WTC11 (cell line): ENCODE data around the gene SLC15A5. TPM values are rescaled to one million over a fixed set of nuclear protein-coding genes. Genes with fewer than 3 reads are reported as not detected.

Experiments used
- ATAC-seq: fragments of 200-7000 bp; cut with Tn5 transposase; 2 replicates; pipeline ENCODE4 v1.10.0; 2021; ENCODE audit warnings: mild to moderate bottlenecking, moderate library complexity
- CTCF ChIA-PET: fragments of 300-600 bp; sonication (Branson Sonifier 250); formaldehyde crosslinking; loops from one replicate; lab custom pipeline; 2021; ENCODE audit warnings: antibody characterized with exemption; lab: Charles Lee
- POLR2A ChIA-PET: fragments of 350-600 bp; sonication (Branson Sonifier 250); formaldehyde crosslinking; loops from one replicate; lab custom pipeline; 2021; ENCODE audit warnings: antibody characterized with exemption; lab: Charles Lee
- DNase-seq: peaks from one replicate; pipeline ENCODE4 v3.0.0; 2021; ENCODE audit warnings: low spot score
- H3K27ac Mint-ChIP-seq: 2 replicates; pipeline ENCODE4 v1.8.0; 2021; ENCODE audit warnings: mixed read lengths
- H3K27me3 Mint-ChIP-seq: 2 replicates; pipeline ENCODE4 v1.8.0; 2021; ENCODE audit warnings: low read depth, mild to moderate bottlenecking, moderate library complexity, mixed read lengths
- H3K36me3 Mint-ChIP-seq: 2 replicates; pipeline ENCODE4 v1.8.0; 2021; ENCODE audit warnings: mixed read lengths
- H3K4me1 Mint-ChIP-seq: 2 replicates; pipeline ENCODE4 v1.8.0; 2022; ENCODE audit warnings: mixed read lengths
- H3K4me3 Mint-ChIP-seq: 2 replicates; pipeline ENCODE4 v1.8.0; 2021; ENCODE audit warnings: mild to moderate bottlenecking, moderate library complexity, mixed read lengths
- H3K9me3 Mint-ChIP-seq: 2 replicates; pipeline ENCODE4 v1.8.0; 2021; ENCODE audit warnings: mixed read lengths
- CREB1 ChIP-seq: sonication (generic); formaldehyde crosslinking; IDR thresholded peaks from 2 replicates; pipeline ENCODE4 v1.8.0; 2023; ENCODE audit warnings: mild to moderate bottlenecking, missing genetic modification reagents
- ETV6 ChIP-seq: sonication (generic); formaldehyde crosslinking; IDR thresholded peaks from 2 replicates; pipeline ENCODE4 v1.8.1; 2022; ENCODE audit warnings: mild to moderate bottlenecking, missing genetic modification reagents
- FOXJ3 ChIP-seq: sonication (generic); formaldehyde crosslinking; IDR thresholded peaks from 2 replicates; pipeline ENCODE4 v1.9.0; 2021; ENCODE audit warnings: missing genetic modification reagents, mild to moderate bottlenecking, borderline replicate concordance
- GRHL2 ChIP-seq: fragments of 250-450 bp; sonication (Bioruptor Pico); IDR thresholded peaks from 2 replicates; pipeline ENCODE4 v1.8.0; 2022; ENCODE audit warnings: mild to moderate bottlenecking, moderate library complexity; ENCODE audit not compliant: insufficient replicate concordance, severe bottlenecking
- NFATC4 ChIP-seq: fragments of 250-450 bp; sonication (Bioruptor Pico); IDR thresholded peaks from 2 replicates; pipeline ENCODE4 v1.9.0; 2021; ENCODE audit warnings: mild to moderate bottlenecking
- NR1H2 ChIP-seq: sonication (generic); formaldehyde crosslinking; IDR thresholded peaks from 2 replicates; pipeline ENCODE4 v1.9.0; 2021; ENCODE audit warnings: mild to moderate bottlenecking, moderate library complexity, missing genetic modification reagents
- NR3C1 ChIP-seq: sonication (generic); formaldehyde crosslinking; conservative IDR thresholded peaks from 2 replicates; pipeline ENCODE4 v1.8.1; 2023; ENCODE audit warnings: low read depth, mild to moderate bottlenecking, missing genetic modification reagents
- SMAD4 ChIP-seq: sonication (generic); formaldehyde crosslinking; IDR thresholded peaks from 2 replicates; pipeline ENCODE4 v1.8.0; 2022; ENCODE audit warnings: mild to moderate bottlenecking, missing genetic modification reagents
- TCF7 ChIP-seq: sonication (generic); formaldehyde crosslinking; IDR thresholded peaks from 2 replicates; pipeline ENCODE4 v1.8.0; 2022; ENCODE audit warnings: mild to moderate bottlenecking, low read depth, missing genetic modification reagents, moderate library complexity
- TEAD4 ChIP-seq: sonication (generic); formaldehyde crosslinking; IDR thresholded peaks from 2 replicates; pipeline ENCODE4 v1.8.0; 2022; ENCODE audit warnings: mild to moderate bottlenecking, missing genetic modification reagents
- ZNF263 ChIP-seq: sonication (generic); formaldehyde crosslinking; IDR thresholded peaks from 2 replicates; pipeline ENCODE4 v1.8.1; 2022; ENCODE audit warnings: low read depth, mild to moderate bottlenecking, moderate library complexity, missing genetic modification reagents
- ZNF396 ChIP-seq: fragments of 250-450 bp; sonication (Bioruptor Pico); IDR thresholded peaks from 2 replicates; pipeline ENCODE4 v1.8.0; 2021; ENCODE audit warnings: mild to moderate bottlenecking, moderate library complexity, borderline replicate concordance
- total RNA-seq: library from RNA; stranded (reverse); gene quantifications from 3 replicates; pipeline ENCODE4 v1.2.3, GENCODE V29; 2021
- TF ChIP-seq, protein P1 (sequence below): sonication (generic); formaldehyde crosslinking; IDR thresholded peaks from 2 replicates; pipeline ENCODE4 v1.8.1; 2023; ENCODE audit warnings: mild to moderate bottlenecking, missing genetic modification reagents
- TF ChIP-seq, protein P2 (sequence below): fragments of 250-450 bp; sonication (Bioruptor Pico); IDR thresholded peaks from 2 replicates; pipeline ENCODE4 v1.9.0; 2021; ENCODE audit warnings: moderate library complexity, mild to moderate bottlenecking, inconsistent platforms, borderline replicate concordance
- TF ChIP-seq, protein P3 (sequence below): fragments of 250-450 bp; sonication (Bioruptor Pico); IDR thresholded peaks from 2 replicates; pipeline ENCODE4 v1.9.0; 2021; ENCODE audit warnings: mild to moderate bottlenecking, borderline replicate concordance
- TF ChIP-seq, protein P4 (sequence below): sonication (generic); formaldehyde crosslinking; conservative IDR thresholded peaks from 2 replicates; pipeline ENCODE4 v1.8.1; 2022; ENCODE audit warnings: mild to moderate bottlenecking, missing genetic modification reagents
- TF ChIP-seq, protein P5 (sequence below): fragments of 250-450 bp; sonication (Bioruptor Pico); IDR thresholded peaks from 2 replicates; pipeline ENCODE4 v1.8.0; 2021; ENCODE audit warnings: mild to moderate bottlenecking
- TF ChIP-seq, protein P6 (sequence below): sonication (generic); formaldehyde crosslinking; IDR thresholded peaks from 2 replicates; pipeline ENCODE4 v1.8.0; 2022; ENCODE audit warnings: mild to moderate bottlenecking, missing genetic modification reagents
- TF ChIP-seq, protein P7 (sequence below): sonication (generic); formaldehyde crosslinking; IDR thresholded peaks from 2 replicates; pipeline ENCODE4 v1.8.0; 2022; ENCODE audit warnings: mild to moderate bottlenecking, missing genetic modification reagents

SLC15A5 gene
- total RNA-seq, 1 experiment from 2014 or later = not detected

DNA sequence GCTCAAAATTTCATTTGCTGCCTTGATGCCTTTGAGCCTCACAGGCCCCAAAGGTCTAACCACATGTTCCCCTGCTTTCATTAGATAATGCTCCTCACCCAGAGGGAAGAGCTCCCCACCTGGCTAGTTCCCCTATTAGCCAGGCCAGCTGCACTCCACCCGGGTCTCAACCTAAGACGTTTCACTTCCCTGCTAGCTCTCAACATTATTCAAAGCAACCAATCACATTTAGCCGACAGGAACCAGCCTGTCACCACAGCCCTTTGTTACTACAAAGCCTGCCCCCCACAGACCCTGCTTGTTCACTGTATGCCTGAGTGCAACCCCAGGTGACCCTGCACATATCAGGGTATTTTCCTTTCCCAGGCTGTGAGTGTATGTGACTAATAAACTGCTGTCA lies 78.6 kb downstream of the SLC15A5 start:
- Mint-ChIP-seq H3K27me3 (no peaks in the 10 kb centered on the region), H3K27ac (no peak overlapping the region), H3K4me1 (peaks cover 10% of the 10 kb centered on the region), H3K9me3 (peaks cover 17% of the 10 kb centered on the region), H3K36me3 (peaks cover 4% of the 10 kb centered on the region; the same call in 1 of the 2 replicates), H3K4me3 (no peak overlapping the region)
- DNase-seq (peak; percentile 25), ATAC-seq (peak; percentile 99)
- ChIA-PET POLR2A (no interaction called here), CTCF (interaction anchor here (0.9 kb wide), 2 partner anchors 32 to 122 kb away, joined by 3 to 4 read pairs; no protein-coding TSS in a partner anchor)
- TF ChIP-seq ZNF396 (CRISPR knock-in tag) (no peak), ZNF263 (CRISPR knock-in tag) (no peak), ETV6 (CRISPR knock-in tag) (no peak), CREB1 (no peak), SMAD4 (CRISPR knock-in tag) (no peak), GRHL2 (CRISPR knock-in tag) (no peak), NFATC4 (CRISPR knock-in tag) (no peak), NR1H2 (CRISPR knock-in tag) (no peak)
- TF ChIP-seq, protein P1, sequence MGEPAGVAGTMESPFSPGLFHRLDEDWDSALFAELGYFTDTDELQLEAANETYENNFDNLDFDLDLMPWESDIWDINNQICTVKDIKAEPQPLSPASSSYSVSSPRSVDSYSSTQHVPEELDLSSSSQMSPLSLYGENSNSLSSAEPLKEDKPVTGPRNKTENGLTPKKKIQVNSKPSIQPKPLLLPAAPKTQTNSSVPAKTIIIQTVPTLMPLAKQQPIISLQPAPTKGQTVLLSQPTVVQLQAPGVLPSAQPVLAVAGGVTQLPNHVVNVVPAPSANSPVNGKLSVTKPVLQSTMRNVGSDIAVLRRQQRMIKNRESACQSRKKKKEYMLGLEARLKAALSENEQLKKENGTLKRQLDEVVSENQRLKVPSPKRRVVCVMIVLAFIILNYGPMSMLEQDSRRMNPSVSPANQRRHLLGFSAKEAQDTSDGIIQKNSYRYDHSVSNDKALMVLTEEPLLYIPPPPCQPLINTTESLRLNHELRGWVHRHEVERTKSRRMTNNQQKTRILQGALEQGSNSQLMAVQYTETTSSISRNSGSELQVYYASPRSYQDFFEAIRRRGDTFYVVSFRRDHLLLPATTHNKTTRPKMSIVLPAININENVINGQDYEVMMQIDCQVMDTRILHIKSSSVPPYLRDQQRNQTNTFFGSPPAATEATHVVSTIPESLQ (CRISPR knock-in tag) = no peak
- TF ChIP-seq, protein P2, sequence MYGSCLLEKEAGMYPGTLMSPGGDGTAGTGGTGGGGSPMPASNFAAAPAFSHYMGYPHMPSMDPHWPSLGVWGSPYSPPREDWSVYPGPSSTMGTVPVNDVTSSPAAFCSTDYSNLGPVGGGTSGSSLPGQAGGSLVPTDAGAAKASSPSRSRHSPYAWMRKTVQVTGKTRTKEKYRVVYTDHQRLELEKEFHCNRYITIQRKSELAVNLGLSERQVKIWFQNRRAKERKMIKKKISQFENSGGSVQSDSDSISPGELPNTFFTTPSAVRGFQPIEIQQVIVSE (CRISPR knock-in tag) = no peak
- TF ChIP-seq, protein P3, sequence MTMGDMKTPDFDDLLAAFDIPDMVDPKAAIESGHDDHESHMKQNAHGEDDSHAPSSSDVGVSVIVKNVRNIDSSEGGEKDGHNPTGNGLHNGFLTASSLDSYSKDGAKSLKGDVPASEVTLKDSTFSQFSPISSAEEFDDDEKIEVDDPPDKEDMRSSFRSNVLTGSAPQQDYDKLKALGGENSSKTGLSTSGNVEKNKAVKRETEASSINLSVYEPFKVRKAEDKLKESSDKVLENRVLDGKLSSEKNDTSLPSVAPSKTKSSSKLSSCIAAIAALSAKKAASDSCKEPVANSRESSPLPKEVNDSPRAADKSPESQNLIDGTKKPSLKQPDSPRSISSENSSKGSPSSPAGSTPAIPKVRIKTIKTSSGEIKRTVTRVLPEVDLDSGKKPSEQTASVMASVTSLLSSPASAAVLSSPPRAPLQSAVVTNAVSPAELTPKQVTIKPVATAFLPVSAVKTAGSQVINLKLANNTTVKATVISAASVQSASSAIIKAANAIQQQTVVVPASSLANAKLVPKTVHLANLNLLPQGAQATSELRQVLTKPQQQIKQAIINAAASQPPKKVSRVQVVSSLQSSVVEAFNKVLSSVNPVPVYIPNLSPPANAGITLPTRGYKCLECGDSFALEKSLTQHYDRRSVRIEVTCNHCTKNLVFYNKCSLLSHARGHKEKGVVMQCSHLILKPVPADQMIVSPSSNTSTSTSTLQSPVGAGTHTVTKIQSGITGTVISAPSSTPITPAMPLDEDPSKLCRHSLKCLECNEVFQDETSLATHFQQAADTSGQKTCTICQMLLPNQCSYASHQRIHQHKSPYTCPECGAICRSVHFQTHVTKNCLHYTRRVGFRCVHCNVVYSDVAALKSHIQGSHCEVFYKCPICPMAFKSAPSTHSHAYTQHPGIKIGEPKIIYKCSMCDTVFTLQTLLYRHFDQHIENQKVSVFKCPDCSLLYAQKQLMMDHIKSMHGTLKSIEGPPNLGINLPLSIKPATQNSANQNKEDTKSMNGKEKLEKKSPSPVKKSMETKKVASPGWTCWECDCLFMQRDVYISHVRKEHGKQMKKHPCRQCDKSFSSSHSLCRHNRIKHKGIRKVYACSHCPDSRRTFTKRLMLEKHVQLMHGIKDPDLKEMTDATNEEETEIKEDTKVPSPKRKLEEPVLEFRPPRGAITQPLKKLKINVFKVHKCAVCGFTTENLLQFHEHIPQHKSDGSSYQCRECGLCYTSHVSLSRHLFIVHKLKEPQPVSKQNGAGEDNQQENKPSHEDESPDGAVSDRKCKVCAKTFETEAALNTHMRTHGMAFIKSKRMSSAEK = no peak
- TF ChIP-seq, protein P4, sequence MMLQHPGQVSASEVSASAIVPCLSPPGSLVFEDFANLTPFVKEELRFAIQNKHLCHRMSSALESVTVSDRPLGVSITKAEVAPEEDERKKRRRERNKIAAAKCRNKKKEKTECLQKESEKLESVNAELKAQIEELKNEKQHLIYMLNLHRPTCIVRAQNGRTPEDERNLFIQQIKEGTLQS = no peak
- TF ChIP-seq, protein P5, sequence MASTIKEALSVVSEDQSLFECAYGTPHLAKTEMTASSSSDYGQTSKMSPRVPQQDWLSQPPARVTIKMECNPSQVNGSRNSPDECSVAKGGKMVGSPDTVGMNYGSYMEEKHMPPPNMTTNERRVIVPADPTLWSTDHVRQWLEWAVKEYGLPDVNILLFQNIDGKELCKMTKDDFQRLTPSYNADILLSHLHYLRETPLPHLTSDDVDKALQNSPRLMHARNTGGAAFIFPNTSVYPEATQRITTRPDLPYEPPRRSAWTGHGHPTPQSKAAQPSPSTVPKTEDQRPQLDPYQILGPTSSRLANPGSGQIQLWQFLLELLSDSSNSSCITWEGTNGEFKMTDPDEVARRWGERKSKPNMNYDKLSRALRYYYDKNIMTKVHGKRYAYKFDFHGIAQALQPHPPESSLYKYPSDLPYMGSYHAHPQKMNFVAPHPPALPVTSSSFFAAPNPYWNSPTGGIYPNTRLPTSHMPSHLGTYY = no peak

DNA sequence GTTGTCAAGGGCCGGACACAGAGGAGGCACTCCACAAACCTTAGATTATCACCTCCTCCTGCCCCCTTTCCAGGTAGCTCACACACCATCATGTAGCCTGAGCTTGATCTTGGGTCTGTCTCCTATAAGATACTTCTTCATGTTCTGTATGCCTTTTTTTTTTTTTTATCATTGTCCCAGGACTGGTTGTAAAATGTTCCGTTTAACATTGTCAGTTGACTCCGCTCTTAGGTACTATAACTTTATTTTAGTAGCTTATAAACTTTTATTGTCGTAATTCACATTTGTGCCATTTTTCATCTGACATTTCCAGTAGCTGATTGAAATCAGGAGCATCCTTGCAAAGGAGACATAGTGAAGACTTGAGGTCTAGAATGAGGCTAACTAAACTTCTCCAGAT lies 79.9 kb downstream of the SLC15A5 start:
- CTCF ChIA-PET = no interaction called here
- TF ChIP-seq, protein P6, sequence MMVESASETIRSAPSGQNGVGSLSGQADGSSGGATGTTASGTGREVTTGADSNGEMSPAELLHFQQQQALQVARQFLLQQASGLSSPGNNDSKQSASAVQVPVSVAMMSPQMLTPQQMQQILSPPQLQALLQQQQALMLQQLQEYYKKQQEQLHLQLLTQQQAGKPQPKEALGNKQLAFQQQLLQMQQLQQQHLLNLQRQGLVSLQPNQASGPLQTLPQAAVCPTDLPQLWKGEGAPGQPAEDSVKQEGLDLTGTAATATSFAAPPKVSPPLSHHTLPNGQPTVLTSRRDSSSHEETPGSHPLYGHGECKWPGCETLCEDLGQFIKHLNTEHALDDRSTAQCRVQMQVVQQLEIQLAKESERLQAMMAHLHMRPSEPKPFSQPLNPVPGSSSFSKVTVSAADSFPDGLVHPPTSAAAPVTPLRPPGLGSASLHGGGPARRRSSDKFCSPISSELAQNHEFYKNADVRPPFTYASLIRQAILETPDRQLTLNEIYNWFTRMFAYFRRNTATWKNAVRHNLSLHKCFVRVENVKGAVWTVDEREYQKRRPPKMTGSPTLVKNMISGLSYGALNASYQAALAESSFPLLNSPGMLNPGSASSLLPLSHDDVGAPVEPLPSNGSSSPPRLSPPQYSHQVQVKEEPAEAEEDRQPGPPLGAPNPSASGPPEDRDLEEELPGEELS (CRISPR knock-in tag) = no peak
- TF ChIP-seq, protein P1 (CRISPR knock-in tag) = no peak
- TF ChIP-seq, protein P7, sequence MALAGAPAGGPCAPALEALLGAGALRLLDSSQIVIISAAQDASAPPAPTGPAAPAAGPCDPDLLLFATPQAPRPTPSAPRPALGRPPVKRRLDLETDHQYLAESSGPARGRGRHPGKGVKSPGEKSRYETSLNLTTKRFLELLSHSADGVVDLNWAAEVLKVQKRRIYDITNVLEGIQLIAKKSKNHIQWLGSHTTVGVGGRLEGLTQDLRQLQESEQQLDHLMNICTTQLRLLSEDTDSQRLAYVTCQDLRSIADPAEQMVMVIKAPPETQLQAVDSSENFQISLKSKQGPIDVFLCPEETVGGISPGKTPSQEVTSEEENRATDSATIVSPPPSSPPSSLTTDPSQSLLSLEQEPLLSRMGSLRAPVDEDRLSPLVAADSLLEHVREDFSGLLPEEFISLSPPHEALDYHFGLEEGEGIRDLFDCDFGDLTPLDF = no peak
- TF ChIP-seq, protein P4 = no peak
- no peak for TF ChIP-seq NR3C1
- TF ChIP-seq TCF7 (CRISPR knock-in tag) = no peak
- TF ChIP-seq FOXJ3 = no peak
- no peak for TF ChIP-seq TEAD4 (CRISPR knock-in tag)
- Mint-ChIP-seq H3K4me3 (no peak overlapping the region), H3K27me3 (no peaks in the 10 kb centered on the region), H3K9me3 (peaks cover 17% of the 10 kb centered on the region), H3K4me1 (peaks cover 10% of the 10 kb centered on the region), H3K27ac (no peak overlapping the region), H3K36me3 (peaks cover 4% of the 10 kb centered on the region; the same call in 1 of the 2 replicates)
- DNase-seq (no peak), ATAC-seq (no peak)
- POLR2A ChIA-PET = no interaction called here
